Measurements from ENCODE around the gene RPL38. TPM values are rescaled to one million over a fixed set of nuclear protein-coding genes. Genes with fewer than 3 reads are reported as not detected.

Gene RPL38
- total RNA-seq = 426 TPM

DNA sequence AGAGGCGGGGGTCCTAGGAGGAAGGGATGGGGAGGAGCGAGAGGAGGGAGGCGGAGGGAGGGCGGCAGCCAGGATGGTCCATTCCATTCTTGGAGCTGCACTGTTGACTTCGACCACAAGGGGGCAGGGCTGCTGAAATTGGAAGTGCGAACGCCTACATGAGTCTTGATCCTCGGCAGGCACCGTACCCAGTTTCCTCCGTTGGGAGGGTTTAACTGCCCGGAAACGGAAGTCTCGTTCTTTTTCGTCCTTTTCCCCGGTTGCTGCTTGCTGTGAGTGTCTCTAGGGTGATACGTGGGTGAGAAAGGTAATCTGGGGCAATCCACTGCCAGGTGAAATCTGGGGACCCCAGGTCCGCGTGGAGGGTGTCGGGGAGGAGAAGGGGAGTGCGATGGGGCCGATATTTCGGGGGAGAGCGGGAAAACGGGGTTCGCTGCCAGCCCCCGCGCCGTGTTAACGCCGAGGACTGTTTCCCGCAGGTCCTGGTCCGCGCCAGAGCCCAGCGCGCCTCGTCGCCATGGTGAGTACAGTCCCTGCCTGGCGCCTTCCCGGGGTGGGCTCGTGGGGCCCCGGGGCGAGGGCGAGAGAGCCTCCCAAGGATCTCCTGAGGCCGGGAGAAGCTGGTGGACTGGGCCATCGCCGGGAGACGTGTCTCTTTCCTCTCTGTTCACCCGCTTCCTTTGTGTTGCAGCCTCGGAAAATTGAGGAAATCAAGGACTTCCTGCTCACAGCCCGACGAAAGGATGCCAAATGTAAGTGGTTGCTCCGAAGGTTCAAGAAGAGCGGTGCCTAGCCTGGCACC lies at the start of gene RPL38:
Gene RPL38 (plus strand): TSS at position 240 of the 802 bp plus-strand sequence. CDS start 278 bp downstream, at position 518.
- DNase-seq (ENCODE audit: low read depth in 2 of 3, low spot score in 2 of 3) = peak; percentile 92 to 98 (median 97)

DNA sequence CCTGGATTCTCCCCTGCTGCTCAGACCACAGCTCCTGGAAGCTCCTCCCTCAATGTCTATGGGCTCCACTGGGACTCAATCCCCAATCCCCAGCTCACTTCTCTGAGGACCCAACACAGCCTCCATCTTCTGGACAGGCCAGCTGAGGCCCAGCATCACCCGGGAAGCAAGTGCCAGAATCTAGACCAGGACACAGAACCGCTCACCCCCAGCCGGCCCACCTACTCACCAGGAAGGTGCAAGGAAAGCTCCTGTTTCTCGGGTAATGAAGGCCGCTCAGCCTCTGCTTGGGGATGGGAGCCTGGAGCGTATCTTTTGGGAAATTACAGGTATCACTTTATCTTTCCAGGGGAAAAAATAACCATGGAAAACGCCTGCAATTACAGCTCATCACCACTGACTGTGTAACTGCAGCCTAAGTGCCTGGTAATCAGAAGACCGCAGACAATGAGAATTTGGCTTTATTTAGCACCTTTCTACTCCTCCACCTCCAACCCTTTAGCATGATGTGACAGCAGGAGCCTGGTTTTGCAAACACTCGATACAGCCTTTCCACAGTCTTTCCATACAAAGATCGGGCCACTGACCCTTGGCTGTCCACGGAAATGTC lies 49.6 kb upstream of the RPL38 start:
- no peak for DNase-seq (ENCODE audit: low read depth in 2 of 3, low spot score in 2 of 3)

- no peak for DNase-seq (ENCODE audit: low read depth in 2 of 3, low spot score in 2 of 3)
Measured at GRCh38 chr17:74156878-74157277, 46.6 kb upstream of the RPL38 start.

- no peak for DNase-seq (ENCODE audit: low read depth in 2 of 3, low spot score in 2 of 3)
Measured at GRCh38 chr17:74157366-74157765, 46.1 kb upstream of the RPL38 start.

DNA sequence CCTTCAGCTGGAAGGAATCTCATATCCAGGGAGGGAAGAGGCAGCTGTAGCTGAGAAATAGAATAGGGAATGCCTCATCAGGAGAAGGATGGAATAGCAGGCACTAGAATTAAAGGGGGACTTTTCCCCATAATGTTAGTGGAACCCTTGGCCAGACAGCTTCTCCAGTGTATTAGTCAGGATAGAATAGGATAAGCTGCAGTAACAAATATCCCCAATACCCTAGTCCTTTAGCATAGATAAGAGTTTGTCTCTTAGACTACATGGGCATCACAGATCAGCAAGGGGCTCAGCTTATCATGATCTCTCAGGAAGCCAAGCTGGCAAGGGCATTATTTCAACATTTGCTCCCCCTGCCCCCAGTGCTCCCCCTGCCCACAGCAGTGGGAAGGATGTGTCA lies 44.7 kb upstream of the RPL38 start:
- DNase-seq (ENCODE audit: low read depth in 2 of 3, low spot score in 2 of 3) = no peak

- no peak for DNase-seq (ENCODE audit: low read depth in 2 of 3, low spot score in 2 of 3)
Measured at GRCh38 chr17:74159226-74159840, 44.1 kb upstream of the RPL38 start.

DNA sequence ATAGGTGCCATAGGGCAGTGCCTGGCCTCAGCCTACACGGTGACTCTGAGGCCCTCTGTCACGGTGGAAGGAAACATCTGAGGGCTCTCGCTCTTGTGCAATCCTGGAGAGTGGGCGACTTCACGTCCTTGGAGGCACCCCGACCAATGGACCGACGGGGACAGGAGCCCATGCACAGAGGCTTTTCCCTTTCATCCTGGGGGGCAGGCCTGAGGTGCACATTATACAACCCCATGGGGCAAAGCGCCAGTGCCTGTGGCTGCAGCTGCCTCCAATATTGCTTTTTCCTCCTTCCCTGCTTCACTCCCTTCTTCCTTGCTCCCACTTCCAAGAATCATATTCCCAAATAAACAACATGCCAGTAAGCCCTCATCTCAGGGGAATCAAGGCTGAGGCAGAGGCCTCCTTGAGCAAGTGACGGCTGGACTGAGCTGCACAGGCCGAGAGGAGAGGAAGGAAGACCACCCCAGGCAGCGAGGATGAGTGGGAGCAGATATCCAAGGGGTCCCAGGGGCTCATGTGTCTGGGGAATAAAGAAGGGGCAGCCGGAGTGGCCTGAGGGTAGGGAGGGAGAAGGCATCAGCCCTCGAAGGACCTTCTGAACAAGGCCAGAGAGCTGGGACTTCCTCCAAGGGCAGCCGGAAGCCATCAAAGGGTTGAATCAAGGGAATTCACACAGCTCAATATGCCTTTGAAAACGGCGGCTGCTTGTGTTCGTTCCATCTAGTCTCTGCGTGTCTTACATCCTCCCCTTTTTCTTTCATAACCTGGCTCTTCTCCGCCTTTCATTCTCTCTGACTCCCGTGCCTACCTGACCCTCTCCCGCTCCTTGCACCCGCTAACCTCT lies 42.6 kb upstream of the RPL38 start:
- DNase-seq (ENCODE audit: low read depth in 2 of 3, low spot score in 2 of 3) = no peak

DNA sequence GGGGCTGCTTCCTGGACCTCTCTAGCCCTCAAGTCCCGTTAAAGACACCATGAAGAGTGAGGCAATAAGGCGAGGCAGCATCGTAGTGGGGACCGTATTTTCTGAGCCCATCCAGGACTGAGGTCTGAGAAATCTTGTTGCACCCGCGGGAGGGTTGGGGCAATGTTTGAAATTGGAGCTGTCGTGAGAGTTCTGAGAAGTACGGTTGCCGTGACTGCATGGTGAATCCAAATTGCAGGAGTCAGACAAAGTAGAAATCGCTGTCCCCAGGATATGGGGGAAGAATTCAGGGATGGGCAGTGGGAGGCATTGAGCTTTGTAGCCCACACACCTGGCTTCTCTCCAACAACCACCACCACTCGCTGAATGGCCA lies 42.0 kb upstream of the RPL38 start:
- DNase-seq (ENCODE audit: low read depth in 2 of 3, low spot score in 2 of 3) = no peak

DNA sequence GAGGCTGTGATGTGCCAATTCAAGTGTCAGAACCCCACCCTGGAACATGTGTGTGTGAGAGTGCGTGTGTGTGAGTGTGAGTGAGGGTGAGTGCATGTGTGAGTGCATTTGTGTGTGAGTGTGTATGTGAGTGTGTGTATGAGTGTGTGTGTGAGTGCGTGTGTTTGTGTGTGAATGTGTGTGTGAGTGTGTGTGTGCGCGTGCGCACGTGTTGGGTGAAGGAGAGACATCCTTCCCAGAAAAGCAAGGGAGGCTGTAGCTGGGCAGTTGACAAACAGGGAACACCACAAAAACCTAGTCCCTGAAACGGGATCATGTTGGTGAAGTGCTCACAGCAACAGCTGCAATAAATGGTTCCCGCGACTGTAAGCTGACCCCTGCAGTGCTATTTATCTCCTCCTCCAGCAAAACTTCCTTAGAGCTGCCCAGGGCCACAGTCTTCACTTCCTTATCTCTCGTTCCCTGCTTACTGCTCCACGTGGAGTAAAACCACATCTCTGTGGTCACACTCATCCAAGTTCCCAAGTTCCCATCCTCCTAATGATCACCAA lies 40.1 kb upstream of the RPL38 start:
- DNase-seq (ENCODE audit: low read depth in 2 of 3, low spot score in 2 of 3) = no peak

DNA sequence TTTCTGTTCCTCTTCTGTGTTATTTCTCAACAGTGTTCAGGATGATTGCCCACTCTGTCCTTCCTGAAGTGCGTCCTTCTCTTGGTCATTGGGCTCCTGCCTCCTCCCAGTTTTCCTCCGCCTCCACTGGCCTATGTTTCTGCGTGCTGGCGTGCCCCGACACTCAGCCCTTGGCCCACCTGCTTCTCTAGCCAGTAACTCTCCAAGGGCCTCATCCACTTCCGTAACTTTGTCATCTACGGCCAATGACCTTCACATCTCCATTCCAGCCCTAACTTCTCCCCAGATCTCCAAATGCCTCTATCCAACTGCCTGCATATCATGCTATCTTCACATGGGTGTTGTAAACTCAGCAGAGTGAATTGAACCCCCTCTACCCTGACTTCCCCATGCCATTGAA lies 39.6 kb upstream of the RPL38 start:
- DNase-seq (ENCODE audit: low read depth in 2 of 3, low spot score in 2 of 3) = no peak

DNA sequence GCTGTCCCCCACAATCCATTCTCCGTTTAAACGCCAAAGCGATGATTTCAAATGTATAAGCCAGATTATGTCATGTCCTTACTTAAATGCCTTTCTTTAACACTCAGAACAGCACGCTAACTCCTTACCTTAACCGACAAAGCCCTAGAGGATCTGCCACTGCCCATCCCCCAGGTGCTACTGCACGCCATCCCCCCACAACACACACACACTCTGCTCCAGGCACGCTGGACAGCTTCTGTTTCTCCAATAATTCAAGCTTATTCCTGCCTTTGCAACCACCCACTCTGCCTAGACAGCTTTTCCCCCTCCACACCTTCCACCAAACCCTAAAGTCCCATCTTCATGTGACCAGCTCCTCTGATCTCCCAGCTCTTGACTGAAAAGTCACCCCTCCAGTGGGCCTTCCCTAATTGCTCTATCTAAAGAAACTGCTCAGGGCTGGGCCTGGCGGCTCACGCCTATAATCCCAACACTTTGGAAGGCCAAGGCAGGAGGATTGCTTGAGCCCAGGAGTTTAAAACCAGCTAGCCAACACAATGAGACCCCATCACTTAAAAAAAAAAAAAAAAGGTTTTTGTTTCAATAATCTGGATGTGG lies 38.9 kb upstream of the RPL38 start:
- no peak for DNase-seq (ENCODE audit: low read depth in 2 of 3, low spot score in 2 of 3)

GRCh38 chr17:74165797-74166365 lies 37.6 kb upstream of the RPL38 start:
- no peak for DNase-seq (ENCODE audit: low read depth in 2 of 3, low spot score in 2 of 3)

- no peak for DNase-seq (ENCODE audit: low read depth in 2 of 3, low spot score in 2 of 3)
Measured at GRCh38 chr17:74170924-74171323, 32.6 kb upstream of the RPL38 start.

DNA sequence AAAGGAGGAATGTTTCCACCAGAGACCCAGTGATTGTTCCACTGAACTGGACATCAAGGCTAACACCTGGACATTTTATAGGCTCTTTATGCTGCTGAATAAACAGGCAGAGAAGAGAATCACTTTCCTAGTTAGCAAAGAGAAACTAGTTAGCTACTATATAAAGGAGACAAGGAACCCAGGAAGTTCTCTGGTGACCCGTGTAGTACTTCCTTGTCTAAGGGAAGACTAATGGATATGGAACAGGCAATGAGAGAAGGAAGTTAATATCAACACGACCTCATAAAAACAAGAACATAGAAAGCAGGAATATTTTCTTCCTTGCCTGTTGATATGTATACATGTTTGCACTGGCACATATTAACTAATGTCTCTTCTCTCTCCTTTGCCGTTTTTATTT lies 30.8 kb upstream of the RPL38 start:
- no peak for DNase-seq (ENCODE audit: low read depth in 2 of 3, low spot score in 2 of 3)

- peak in 2 of 3 donors; percentile 49 to 78 for DNase-seq (ENCODE audit: low read depth in 2 of 3, low spot score in 2 of 3)
Measured at GRCh38 chr17:74176546-74177001, 26.9 kb upstream of the RPL38 start.

- no peak for DNase-seq (ENCODE audit: low read depth in 2 of 3, low spot score in 2 of 3)
Measured at GRCh38 chr17:74177018-74177450, 26.4 kb upstream of the RPL38 start.

- no peak for DNase-seq (ENCODE audit: low read depth in 2 of 3, low spot score in 2 of 3)
Measured at GRCh38 chr17:74179576-74179975, 23.9 kb upstream of the RPL38 start.

- no peak for DNase-seq (ENCODE audit: low read depth in 2 of 3, low spot score in 2 of 3)
Measured at GRCh38 chr17:74180336-74180735, 23.1 kb upstream of the RPL38 start.

GRCh38 chr17:74181341-74181740 lies 22.1 kb upstream of the RPL38 start:
- no peak for DNase-seq (ENCODE audit: low read depth in 2 of 3, low spot score in 2 of 3)

Measured in hematopoietic multipotent progenitor cell (in vitro differentiated cells).